ENCODE measurements around the gene GPX6.
"Not testable (repeated sequence)": the region's sequence is repeated elsewhere in the genome, so short reads cannot be mapped to it uniquely, and the experiment has no call there.

The GPX6 gene

DNA sequence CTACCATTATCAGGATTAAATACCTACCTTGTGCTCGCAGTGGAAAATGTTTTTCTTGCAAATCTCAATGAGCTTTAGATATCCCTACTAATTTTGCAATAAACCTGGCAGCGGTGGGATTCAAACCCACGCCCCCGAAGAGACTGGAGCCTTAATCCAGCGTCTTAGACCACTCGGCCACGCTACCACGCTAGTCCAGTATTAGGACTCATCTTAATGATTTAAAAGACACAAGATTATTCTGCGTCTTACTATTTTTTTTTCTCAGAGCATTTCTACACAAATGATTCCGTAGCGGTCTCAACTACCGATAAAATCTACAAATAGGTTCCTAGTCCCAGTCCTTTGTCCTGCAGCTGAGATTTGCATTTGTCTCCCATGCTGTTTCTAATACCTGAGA, 37.1 kb downstream of the GPX6 start:
- no peak for DNase-seq

DNA sequence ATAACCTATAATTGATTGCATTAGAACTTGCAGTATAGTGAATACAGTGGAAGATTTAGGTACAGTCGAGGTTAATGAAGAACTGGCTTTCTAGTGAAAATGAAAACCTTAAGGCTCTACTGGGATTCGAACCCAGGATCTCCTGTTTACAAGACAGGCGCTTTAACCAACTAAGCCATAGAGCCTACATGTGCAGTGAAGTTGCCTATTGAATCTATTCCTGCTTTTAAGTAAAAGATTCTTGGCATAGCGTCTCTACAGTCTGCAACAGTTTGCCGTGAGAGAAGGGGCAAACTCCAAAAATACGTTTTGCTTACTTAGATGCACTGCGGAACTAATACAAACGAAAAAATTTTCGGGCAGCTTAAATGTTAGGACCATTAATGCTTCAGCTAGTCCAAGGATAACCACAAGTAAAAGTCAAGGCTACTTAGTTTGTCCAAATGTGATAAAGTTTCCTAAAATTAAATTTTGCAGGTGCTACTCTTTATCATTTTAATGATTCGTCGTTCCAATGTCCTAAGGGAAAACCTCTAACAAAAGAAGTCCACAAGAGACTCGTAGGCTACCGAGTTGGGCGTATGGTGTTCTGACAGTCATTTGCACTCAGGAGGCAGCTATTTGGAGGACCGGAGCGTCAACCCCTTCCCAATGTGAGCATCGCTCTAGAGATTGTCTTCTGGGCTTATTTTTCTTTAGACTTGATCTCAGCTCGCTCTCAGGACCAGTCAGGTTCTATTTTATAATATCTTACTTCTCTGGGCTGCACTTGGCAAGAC, 41.0 kb downstream of the GPX6 start:
- peak; percentile 87 for DNase-seq

DNA sequence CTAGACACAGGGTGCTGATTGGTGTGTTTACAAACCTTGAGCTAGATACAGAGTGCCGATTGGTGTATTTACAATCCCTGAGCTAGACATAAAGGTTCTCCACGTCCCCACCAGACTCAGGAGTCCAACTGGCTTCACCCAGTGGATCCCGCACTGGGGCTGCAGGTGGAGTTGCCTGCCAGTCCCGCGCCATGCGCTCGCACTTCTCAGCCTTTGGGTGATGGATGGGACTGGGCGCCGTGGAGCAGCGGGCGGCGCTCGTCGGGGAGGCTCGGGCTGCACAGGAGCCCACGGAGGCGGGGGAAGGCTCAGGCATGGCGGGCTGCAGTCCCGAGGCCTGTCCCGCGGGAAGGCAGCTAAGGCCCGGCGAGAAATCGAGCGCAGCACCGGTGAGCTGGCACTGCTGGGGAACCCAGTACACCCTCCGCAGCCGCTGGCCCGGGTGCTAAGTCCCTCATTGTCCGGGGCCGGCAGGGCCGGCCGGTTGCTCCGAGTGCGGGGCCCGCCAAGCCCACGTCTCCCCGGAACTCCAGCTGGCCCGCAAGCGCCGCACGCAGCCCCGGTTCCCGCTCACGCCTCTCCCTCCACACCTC, 46.3 kb downstream of the GPX6 start:
- DNase-seq, result not testable (repeated sequence)

DNA sequence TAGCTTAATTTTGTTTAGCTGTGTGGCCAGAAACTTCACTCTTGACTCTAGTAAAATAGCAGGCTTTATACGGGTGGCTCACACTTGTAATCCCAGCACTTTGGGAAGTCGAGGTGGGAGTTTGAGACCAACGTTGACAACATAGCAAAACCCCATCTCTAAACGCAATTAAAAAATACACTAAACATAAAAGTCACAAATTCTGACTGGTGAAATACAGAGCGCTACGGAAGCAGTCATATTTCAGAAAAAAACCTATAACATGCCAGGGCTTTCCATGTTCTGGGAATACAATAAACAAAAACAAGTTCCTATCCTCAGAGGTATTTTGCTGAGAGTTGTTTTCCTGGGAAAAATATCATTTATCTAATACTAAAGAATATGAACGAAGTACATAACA, 47.5 kb downstream of the GPX6 start:
- no peak for DNase-seq

DNA sequence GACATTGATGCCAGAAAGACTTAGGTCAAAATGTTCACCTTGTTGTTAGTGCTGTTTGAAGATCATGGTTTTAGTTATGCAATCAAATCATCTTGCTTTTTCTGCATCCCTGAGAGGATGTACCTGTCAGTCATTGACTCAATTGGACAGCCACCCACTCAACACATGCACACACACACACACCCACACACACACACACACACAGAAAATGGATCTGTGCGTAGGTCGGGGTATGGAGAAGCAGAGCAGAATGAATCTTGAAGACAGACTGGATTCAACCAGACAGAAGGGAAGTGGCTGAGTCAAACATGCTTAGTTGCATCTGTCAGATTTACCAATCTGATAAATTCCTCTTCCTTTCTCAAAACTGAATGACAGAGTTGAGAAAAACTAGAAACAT, 53.2 kb downstream of the GPX6 start:
- DNase-seq, result no peak

DNA sequence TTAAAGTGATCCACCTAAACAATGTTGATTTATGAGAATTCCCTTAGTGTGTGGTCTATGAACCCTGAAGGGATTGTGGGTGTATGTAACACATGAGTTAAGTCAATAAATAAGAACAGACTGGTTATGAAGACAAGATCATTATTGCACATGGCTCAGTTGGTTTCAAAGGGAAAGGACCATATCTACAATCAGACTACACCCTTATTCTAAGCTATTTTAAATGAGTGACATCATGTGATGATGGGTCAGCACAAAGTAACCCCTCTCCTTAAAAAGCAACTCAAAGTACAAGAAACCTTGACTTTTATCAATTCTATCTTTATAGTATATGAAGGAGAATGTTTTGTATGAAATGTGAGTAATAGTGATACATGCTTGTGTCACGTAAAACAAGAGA, 57.0 kb downstream of the GPX6 start:
- no peak for DNase-seq
